SK-N-SH treated with all-trans-retinoic acid at 6 μM for 48 hours (cell line): Measurements from ENCODE around the gene ERN2.

Experiments
- CSRNP3 ChIP-seq: fragments of 250-450 bp; sonication (Bioruptor Pico); IDR thresholded peaks from 2 replicates; pipeline ENCODE4 v1.5.1; 2021; ENCODE audit warnings: mild to moderate bottlenecking, moderate library complexity
- ESRRG ChIP-seq: fragments of 250-450 bp; sonication (Bioruptor Pico); IDR thresholded peaks from 2 replicates; pipeline ENCODE4 v1.6.1; 2021; ENCODE audit warnings: mild to moderate bottlenecking
- ISL1 ChIP-seq: fragments of 250-450 bp; sonication (Bioruptor Pico); IDR thresholded peaks from 2 replicates; pipeline ENCODE4 v2.1.2; 2022; ENCODE audit warnings: mild to moderate bottlenecking, moderate library complexity
- OSR1 ChIP-seq: fragments of 250-450 bp; sonication (Bioruptor Pico); IDR thresholded peaks from 2 replicates; pipeline ENCODE4 v1.8.0; 2022; ENCODE audit warnings: moderate library complexity, mild to moderate bottlenecking, inconsistent platforms
- PATZ1 ChIP-seq: fragments of 250-450 bp; sonication (Bioruptor Pico); IDR thresholded peaks from 2 replicates; pipeline ENCODE4 v1.8.0; 2020; ENCODE audit warnings: mild to moderate bottlenecking, moderate library complexity, borderline replicate concordance
- POU6F1 ChIP-seq: fragments of 250-450 bp; sonication (Bioruptor Pico); IDR thresholded peaks from 2 replicates; pipeline ENCODE4 v1.8.0; 2021; ENCODE audit warnings: low read depth, mild to moderate bottlenecking, moderate library complexity, borderline replicate concordance
- PPARA ChIP-seq: fragments of 250-450 bp; sonication (Bioruptor Pico); IDR thresholded peaks from 2 replicates; pipeline ENCODE4 v1.5.0; 2020; ENCODE audit warnings: mild to moderate bottlenecking, borderline replicate concordance
- ZFP3 ChIP-seq: fragments of 250-450 bp; sonication (Bioruptor Pico); IDR thresholded peaks from 2 replicates; pipeline ENCODE4 v1.5.0; 2020; ENCODE audit warnings: mild to moderate bottlenecking, moderate library complexity
- ZFP30 ChIP-seq: fragments of 450-650 bp; formaldehyde crosslinking; IDR thresholded peaks from 2 replicates; pipeline ENCODE4 v1.5.0; 2022; ENCODE audit warnings: mild to moderate bottlenecking, moderate library complexity

GRCh38 chr16:23679986-23680336 lies 33.1 kb downstream of the ERN2 start:
- TF ChIP-seq ESRRG (CRISPR knock-in tag), result no peak
- TF ChIP-seq PPARA (CRISPR knock-in tag), result no peak
- no peak for TF ChIP-seq PATZ1 (CRISPR knock-in tag)
- TF ChIP-seq ZFP3, result no peak
- TF ChIP-seq ISL1 (CRISPR knock-in tag), result no peak
- TF ChIP-seq ZFP30, result no peak
- no peak for TF ChIP-seq OSR1 (CRISPR knock-in tag)
- TF ChIP-seq POU6F1 (CRISPR knock-in tag), result no peak
- TF ChIP-seq CSRNP3 (CRISPR knock-in tag), result no peak
